HepG2 (cell line): Measurements from ENCODE around the gene NPW. TPM values are rescaled to one million over a fixed set of nuclear protein-coding genes. Genes with fewer than 3 reads are reported as not detected.

Experiments
- DMAP1 ChIP-seq: IDR thresholded peaks from 2 replicates; pipeline ENCODE4 v1.6.1; 2016
- ETV5 ChIP-seq: IDR thresholded peaks from 2 replicates; pipeline ENCODE4 v1.6.1; 2018; ENCODE audit warnings: missing biosample characterization, missing genetic modification reagents, inconsistent platforms, borderline replicate concordance
- GATAD2A ChIP-seq: IDR thresholded peaks from 2 replicates; pipeline ENCODE4 v1.6.1; 2016
- GLI4 ChIP-seq: sonication (generic); formaldehyde crosslinking; IDR thresholded peaks from 2 replicates; pipeline ENCODE4 v1.5.1; 2020; ENCODE audit warnings: missing genetic modification reagents, mild to moderate bottlenecking, moderate library complexity, borderline replicate concordance
- HDAC6 ChIP-seq: fragments of 200-600 bp; sonication (generic); IDR thresholded peaks from 2 replicates; pipeline ENCODE4 v1.7.0; 2017; ENCODE audit warnings: mild to moderate bottlenecking, antibody characterized with exemption, low read length, low read depth
- KDM6A ChIP-seq: IDR thresholded peaks from 2 replicates; pipeline ENCODE4 v1.6.1; 2016; ENCODE audit warnings: low read depth
- KLF6 ChIP-seq: IDR thresholded peaks from 2 replicates; pipeline ENCODE4 v1.8.0; 2016; ENCODE audit warnings: missing biosample characterization, missing genetic modification reagents
- MED1 ChIP-seq: sonication (generic); formaldehyde crosslinking; IDR thresholded peaks from 2 replicates; pipeline ENCODE4 v1.4.0; 2020; ENCODE audit warnings: missing genetic modification reagents
- NFE2L2 ChIP-seq: fragments of 150-350 bp; IDR thresholded peaks from 2 replicates; pipeline ENCODE4 v1.6.1; 2014; ENCODE audit warnings: low read length
- PHF20 ChIP-seq: sonication (generic); formaldehyde crosslinking; IDR thresholded peaks from 2 replicates; pipeline ENCODE4 v1.5.0; 2020; ENCODE audit warnings: mild to moderate bottlenecking, missing genetic modification reagents
- RXRB ChIP-seq: IDR thresholded peaks from 2 replicates; pipeline ENCODE4 v1.6.1; 2016; ENCODE audit warnings: borderline replicate concordance, missing genetic modification reagents, missing compliant biosample characterization
- SIN3A ChIP-seq: IDR thresholded peaks from 2 replicates; pipeline ENCODE4 v1.6.1; 2011; ENCODE audit warnings: low read depth, mild to moderate bottlenecking, control low read depth, low read length, borderline replicate concordance
- SOX6 ChIP-seq, 2 experiments: fragments of 450-650 bp in 1 of 2; sonication (generic) in 1 of 2; formaldehyde crosslinking in 1 of 2; IDR thresholded peaks; 2 replicates each; pipeline versions ENCODE4 v1.4.0 to v1.6.1; 2017 to 2020; ENCODE audit warnings: antibody characterized with exemption in 1 of 2, mild to moderate bottlenecking in 1 of 2, missing genetic modification reagents in 1 of 2
- SP4 ChIP-seq: sonication (generic); formaldehyde crosslinking; IDR thresholded peaks from 2 replicates; pipeline ENCODE4 v1.8.1; 2023; ENCODE audit warnings: mild to moderate bottlenecking, missing genetic modification reagents
- TGIF2 ChIP-seq: IDR thresholded peaks from 2 replicates; pipeline ENCODE4 v1.6.1; 2016; ENCODE audit warnings: control low read depth, missing compliant biosample characterization
- ZFX ChIP-seq: sonication (generic); formaldehyde crosslinking; IDR thresholded peaks from 2 replicates; pipeline ENCODE4 v1.4.0; 2020; ENCODE audit warnings: mild to moderate bottlenecking, low read depth, missing genetic modification reagents, moderate library complexity
- ZMAT3 ChIP-seq: sonication (generic); formaldehyde crosslinking; conservative IDR thresholded peaks from 2 replicates; pipeline ENCODE4 v1.7.0; 2021; ENCODE audit warnings: missing genetic modification reagents
- ZNF230 ChIP-seq: sonication (generic); formaldehyde crosslinking; IDR thresholded peaks from 2 replicates; pipeline ENCODE4 v1.4.0; 2020; ENCODE audit warnings: mild to moderate bottlenecking, missing genetic modification reagents
- ZNF350 ChIP-seq: sonication (generic); formaldehyde crosslinking; IDR thresholded peaks from 2 replicates; pipeline ENCODE4 v1.4.0; 2020; ENCODE audit warnings: mild to moderate bottlenecking, low read depth, missing genetic modification reagents, borderline replicate concordance
- ZNF501 ChIP-seq: sonication (generic); formaldehyde crosslinking; IDR thresholded peaks from 2 replicates; pipeline ENCODE4 v1.5.1; 2020; ENCODE audit warnings: mild to moderate bottlenecking, moderate library complexity, missing genetic modification reagents
- ZNF543 ChIP-seq: sonication (generic); formaldehyde crosslinking; IDR thresholded peaks from 2 replicates; pipeline ENCODE4 v1.4.0; 2020; ENCODE audit warnings: mild to moderate bottlenecking, missing genetic modification reagents
- ZNF607 ChIP-seq: sonication (generic); formaldehyde crosslinking; IDR thresholded peaks from 2 replicates; pipeline ENCODE4 v1.5.1; 2020; ENCODE audit warnings: missing genetic modification reagents, mild to moderate bottlenecking, borderline replicate concordance
- ZNF616 ChIP-seq: sonication (generic); formaldehyde crosslinking; IDR thresholded peaks from 2 replicates; pipeline ENCODE4 v1.5.0; 2020; ENCODE audit warnings: low read depth, mild to moderate bottlenecking, missing genetic modification reagents
- ZNF660 ChIP-seq: sonication (generic); formaldehyde crosslinking; IDR thresholded peaks from 2 replicates; pipeline ENCODE4 v1.5.1; 2020; ENCODE audit warnings: mild to moderate bottlenecking, low read depth, missing genetic modification reagents, borderline replicate concordance
- ZNF672 ChIP-seq: sonication (generic); formaldehyde crosslinking; IDR thresholded peaks from 2 replicates; pipeline ENCODE4 v1.8.1; 2022; ENCODE audit warnings: missing genetic modification reagents
- ZNF746 ChIP-seq: sonication (generic); formaldehyde crosslinking; IDR thresholded peaks from 2 replicates; pipeline ENCODE4 v1.8.0; 2022; ENCODE audit warnings: mild to moderate bottlenecking, missing genetic modification reagents
- ZNF780A ChIP-seq: sonication (generic); formaldehyde crosslinking; IDR thresholded peaks from 2 replicates; pipeline ENCODE4 v1.8.0; 2022; ENCODE audit warnings: mild to moderate bottlenecking, missing genetic modification reagents, moderate library complexity
- polyA plus RNA-seq, 8 experiments: library from polyadenylated mRNA; depleted of rRNA in 3 of 8; stranded (reverse) in 7 of 8; unstranded in 1 of 8; fragments of >200 nt; fragmentation: Illumina TruSeq in 4 of 8; extraction: Trizol in 4 of 8; gene quantifications; 2 replicates each; pipeline versions ENCODE4 v1.2.1 to v1.2.3, GENCODE V29; 2011 to 2016; ENCODE audit warnings: low read depth in 4 of 8, missing spikeins in 1 of 8, mixed read lengths in 1 of 8; ENCODE audit not compliant: insufficient read depth in 1 of 8
- total RNA-seq, 5 experiments: library from RNA; depleted of rRNA; stranded (reverse); fragments of >200 nt; fragmentation: Illumina TruSeq; extraction: Trizol; gene quantifications; 2 replicates each; pipeline ENCODE4 v1.2.3, GENCODE V29; 2016; ENCODE audit warnings: low read depth in 1 of 5
- TF ChIP-seq, protein P1 (sequence below): sonication (generic); formaldehyde crosslinking; IDR thresholded peaks from 2 replicates; pipeline ENCODE4 v1.4.0; 2020; ENCODE audit warnings: missing genetic modification reagents
- TF ChIP-seq, protein P2 (sequence below): conservative IDR thresholded peaks from 2 replicates; pipeline ENCODE4 v1.6.1; 2018; ENCODE audit warnings: missing genetic modification reagents

NPW gene
- total and polyA plus RNA-seq, 2 of the 13 experiments (the other 11 are each of a cell fraction or from before 2014, with no cell fraction given): 0.24 to 0.97 TPM

DNA sequence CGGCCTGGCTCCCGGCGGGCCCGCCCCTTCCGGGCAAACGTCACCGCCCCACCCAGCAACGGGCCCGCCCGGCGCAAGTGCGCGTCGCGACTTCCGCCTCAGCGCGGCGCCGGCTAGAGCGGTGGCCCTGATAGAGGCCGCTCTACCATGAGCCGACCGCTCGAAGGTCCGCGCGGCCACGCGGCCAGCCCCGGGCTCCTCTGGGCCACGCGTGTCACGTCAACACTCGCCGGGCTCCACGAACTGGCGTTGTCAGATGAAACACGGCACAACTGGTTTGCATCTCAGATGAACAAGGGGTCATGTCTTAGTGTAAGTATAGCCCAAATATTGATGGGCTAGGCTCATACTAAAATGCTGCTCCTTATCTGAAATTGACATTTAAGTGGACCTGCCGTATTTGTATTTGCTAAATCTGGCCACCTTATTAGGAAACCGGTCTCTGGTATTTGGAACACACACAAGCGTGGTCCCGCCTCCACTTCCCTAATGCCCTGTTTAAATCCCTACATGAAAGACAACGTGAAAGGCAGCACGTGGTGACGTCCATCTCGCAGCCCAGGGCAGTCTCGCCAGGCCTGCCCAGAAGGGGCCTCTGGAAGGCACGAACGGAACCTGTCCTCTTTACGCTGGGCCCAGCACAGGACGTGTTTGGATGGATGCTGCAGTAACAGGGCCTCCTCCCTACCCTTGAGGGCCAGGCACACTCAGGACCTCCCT, 9.6 kb upstream of the NPW start, which contains the start of gene ZNF598 (continued):
- TF ChIP-seq, protein P1, sequence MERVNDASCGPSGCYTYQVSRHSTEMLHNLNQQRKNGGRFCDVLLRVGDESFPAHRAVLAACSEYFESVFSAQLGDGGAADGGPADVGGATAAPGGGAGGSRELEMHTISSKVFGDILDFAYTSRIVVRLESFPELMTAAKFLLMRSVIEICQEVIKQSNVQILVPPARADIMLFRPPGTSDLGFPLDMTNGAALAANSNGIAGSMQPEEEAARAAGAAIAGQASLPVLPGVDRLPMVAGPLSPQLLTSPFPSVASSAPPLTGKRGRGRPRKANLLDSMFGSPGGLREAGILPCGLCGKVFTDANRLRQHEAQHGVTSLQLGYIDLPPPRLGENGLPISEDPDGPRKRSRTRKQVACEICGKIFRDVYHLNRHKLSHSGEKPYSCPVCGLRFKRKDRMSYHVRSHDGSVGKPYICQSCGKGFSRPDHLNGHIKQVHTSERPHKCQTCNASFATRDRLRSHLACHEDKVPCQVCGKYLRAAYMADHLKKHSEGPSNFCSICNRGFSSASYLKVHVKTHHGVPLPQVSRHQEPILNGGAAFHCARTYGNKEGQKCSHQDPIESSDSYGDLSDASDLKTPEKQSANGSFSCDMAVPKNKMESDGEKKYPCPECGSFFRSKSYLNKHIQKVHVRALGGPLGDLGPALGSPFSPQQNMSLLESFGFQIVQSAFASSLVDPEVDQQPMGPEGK: 0 out of 2 replicates have a peak, but pooled peaks have one; percentile 22
- TF ChIP-seq SP4 (CRISPR knock-in tag) (peak; percentile 68; the same call in 1 of the 2 replicates), ZNF672 (no peak), ZNF543 (CRISPR knock-in tag) (0 out of 2 replicates have a peak, but pooled peaks have one; percentile 66), MED1 (peak; percentile 52), KLF6 (CRISPR knock-in tag) (peak; percentile 70), ZNF660 (CRISPR knock-in tag) (no peak), ZNF616 (CRISPR knock-in tag) (peak; percentile 34; the same call in 1 of the 2 replicates), DMAP1 (CRISPR knock-in tag) (peak; percentile 96), ZFX (peak; percentile 93), ZNF350 (CRISPR knock-in tag) (peak; percentile 67; the same call in 1 of the 2 replicates), ZNF746 (CRISPR knock-in tag) (0 out of 2 replicates have a peak, but pooled peaks have one; percentile 43), SOX6 (IDR thresholded peaks at IDR 0.05) (no peak), SOX6 (CRISPR knock-in tag; IDR thresholded peaks at IDR 0.05) (peak; percentile 19; the same call in 1 of the 2 replicates), ZNF501 (CRISPR knock-in tag) (peak; percentile 62), HDAC6 (no peak), ZNF607 (peak; percentile 78; the same call in 1 of the 2 replicates), NFE2L2 (no peak), ZMAT3 (CRISPR knock-in tag) (0 out of 2 replicates have a peak, but pooled peaks have one; percentile 35), RXRB (peak; percentile 30; the same call in 1 of the 2 replicates), GATAD2A (CRISPR knock-in tag) (peak; percentile 46; the same call in 1 of the 2 replicates), SIN3A (peak; percentile 39; the same call in 1 of the 2 replicates), PHF20 (CRISPR knock-in tag) (peak; percentile 86), ZNF230 (CRISPR knock-in tag) (0 out of 2 replicates have a peak, but pooled peaks have one; percentile 17), ETV5 (peak; percentile 23; the same call in 1 of the 2 replicates), GLI4 (CRISPR knock-in tag) (peak; percentile 63; the same call in 1 of the 2 replicates), ZNF780A (no peak), KDM6A (CRISPR knock-in tag) (no peak), TGIF2 (CRISPR knock-in tag) (peak; percentile 67; the same call in 1 of the 2 replicates)
- TF ChIP-seq, protein P2, sequence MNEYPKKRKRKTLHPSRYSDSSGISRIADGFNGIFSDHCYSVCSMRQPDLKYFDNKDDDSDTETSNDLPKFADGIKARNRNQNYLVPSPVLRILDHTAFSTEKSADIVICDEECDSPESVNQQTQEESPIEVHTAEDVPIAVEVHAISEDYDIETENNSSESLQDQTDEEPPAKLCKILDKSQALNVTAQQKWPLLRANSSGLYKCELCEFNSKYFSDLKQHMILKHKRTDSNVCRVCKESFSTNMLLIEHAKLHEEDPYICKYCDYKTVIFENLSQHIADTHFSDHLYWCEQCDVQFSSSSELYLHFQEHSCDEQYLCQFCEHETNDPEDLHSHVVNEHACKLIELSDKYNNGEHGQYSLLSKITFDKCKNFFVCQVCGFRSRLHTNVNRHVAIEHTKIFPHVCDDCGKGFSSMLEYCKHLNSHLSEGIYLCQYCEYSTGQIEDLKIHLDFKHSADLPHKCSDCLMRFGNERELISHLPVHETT (CRISPR knock-in tag): peak; percentile 94
